Chondrocyte (in vitro differentiated cells): ENCODE results near the gene BPIFA1. TPM values are rescaled to one million over a fixed set of nuclear protein-coding genes. Genes with fewer than 3 reads are reported as not detected.
A peak's percentile ranks its signal among the peaks of the same experiment; 100 is the strongest.

Source experiments
- DNase-seq: peaks from one replicate; pipeline ENCODE4 v3.0.0; 2021; ENCODE audit warnings: mixed read lengths, low spot score
- H3K27ac Mint-ChIP-seq: one replicate; pipeline ENCODE4 v1.8.0; 2021; ENCODE audit warnings: mild to moderate bottlenecking, moderate library complexity, mixed read lengths; ENCODE audit not compliant: unreplicated experiment
- H3K27me3 Mint-ChIP-seq: 2 replicates; pipeline ENCODE4 v1.8.0; 2021; ENCODE audit warnings: low read depth, mixed read lengths
- H3K36me3 Mint-ChIP-seq: 2 replicates; pipeline ENCODE4 v1.8.0; 2021; ENCODE audit warnings: low read depth, mixed read lengths
- H3K4me1 Mint-ChIP-seq: 2 replicates; pipeline ENCODE4 v1.8.0; 2021; ENCODE audit warnings: low read depth, mild to moderate bottlenecking, mixed read lengths
- H3K4me3 Mint-ChIP-seq: one replicate; pipeline ENCODE4 v1.8.0; 2021; ENCODE audit warnings: mild to moderate bottlenecking, moderate library complexity, mixed read lengths; ENCODE audit not compliant: unreplicated experiment
- H3K9me3 Mint-ChIP-seq: 2 replicates; pipeline ENCODE4 v1.8.0; 2021; ENCODE audit warnings: low read depth, mixed read lengths
- CTCF ChIP-seq: fragments of 200-600 bp; sonication (generic); IDR thresholded peaks from 2 replicates; pipeline ENCODE4 v1.5.0; 2021; ENCODE audit warnings: antibody characterized with exemption, mild to moderate bottlenecking, moderate library complexity
- total RNA-seq: library from RNA; stranded (reverse); gene quantifications from 3 replicates; pipeline ENCODE4 v1.2.1, GENCODE V29; 2021

The BPIFA1 gene
- total RNA-seq, 1 donor from 2014 or later, result not detected

- Mint-ChIP-seq H3K27me3 (peaks cover 51% of the 10 kb centered on the region), H3K4me1 (peaks cover 2% of the 10 kb centered on the region), H3K9me3 (no peaks in the 10 kb centered on the region), H3K27ac (no peak overlapping the region), H3K36me3 (no peaks in the 10 kb centered on the region), H3K4me3 (no peak overlapping the region)
- no peak for DNase-seq
- TF ChIP-seq CTCF, result no peak
Measured at GRCh38 chr20:33210371-33210770, 25.4 kb upstream of the BPIFA1 start.

GRCh38 chr20:33211817-33212424 is 23.9 kb upstream of the BPIFA1 start:
- Mint-ChIP-seq H3K27me3 (peaks cover 59% of the 10 kb centered on the region), H3K4me3 (no peak overlapping the region), H3K36me3 (no peaks in the 10 kb centered on the region), H3K9me3 (no peaks in the 10 kb centered on the region), H3K27ac (no peak overlapping the region), H3K4me1 (peaks cover 2% of the 10 kb centered on the region)
- TF ChIP-seq CTCF, result peak; percentile 72
- no peak for DNase-seq

- peaks cover 59% of the 10 kb centered on the region for H3K27me3 Mint-ChIP-seq
- H3K4me1 Mint-ChIP-seq, result no peaks in the 10 kb centered on the region
- TF ChIP-seq CTCF, result no peak
- no peak for DNase-seq
- no peaks in the 10 kb centered on the region for H3K9me3 Mint-ChIP-seq
- H3K36me3 Mint-ChIP-seq, result no peaks in the 10 kb centered on the region
- H3K27ac Mint-ChIP-seq, result no peak within 1 kb of the TSS
- no peak within 1 kb of the TSS for H3K4me3 Mint-ChIP-seq
Measured at GRCh38 chr20:33217052-33217451, 18.7 kb upstream of the BPIFA1 start, which contains the start of gene BPIFA3. TSS of gene BPIFA3 (plus strand) at chr20:33217352. CDS start at chr20:33217537, 185 bp downstream.

GRCh38 chr20:33224399-33224798 is 11.4 kb upstream of the BPIFA1 start:
- no peak for TF ChIP-seq CTCF
- Mint-ChIP-seq H3K9me3 (peaks cover 4% of the 10 kb centered on the region), H3K36me3 (no peaks in the 10 kb centered on the region), H3K27ac (no peak overlapping the region), H3K4me1 (no peaks in the 10 kb centered on the region), H3K4me3 (no peak overlapping the region), H3K27me3 (peaks cover 55% of the 10 kb centered on the region)
- no peak for DNase-seq

- no peak for TF ChIP-seq CTCF
- no peak for DNase-seq
- Mint-ChIP-seq H3K9me3 (no peaks in the 10 kb centered on the region), H3K36me3 (no peaks in the 10 kb centered on the region), H3K27me3 (peaks cover 79% of the 10 kb centered on the region), H3K27ac (no peak overlapping the region), H3K4me1 (no peaks in the 10 kb centered on the region), H3K4me3 (no peak overlapping the region)
Measured at GRCh38 chr20:33229843-33230242, 6.0 kb upstream of the BPIFA1 start.
